ENCODE measurements around the gene DSCAML1. TPM values are rescaled to one million over a fixed set of nuclear protein-coding genes. Genes with fewer than 3 reads are reported as not detected.

Gene DSCAML1
- total RNA-seq, 1 experiment from 2014 or later: not detected

DNA sequence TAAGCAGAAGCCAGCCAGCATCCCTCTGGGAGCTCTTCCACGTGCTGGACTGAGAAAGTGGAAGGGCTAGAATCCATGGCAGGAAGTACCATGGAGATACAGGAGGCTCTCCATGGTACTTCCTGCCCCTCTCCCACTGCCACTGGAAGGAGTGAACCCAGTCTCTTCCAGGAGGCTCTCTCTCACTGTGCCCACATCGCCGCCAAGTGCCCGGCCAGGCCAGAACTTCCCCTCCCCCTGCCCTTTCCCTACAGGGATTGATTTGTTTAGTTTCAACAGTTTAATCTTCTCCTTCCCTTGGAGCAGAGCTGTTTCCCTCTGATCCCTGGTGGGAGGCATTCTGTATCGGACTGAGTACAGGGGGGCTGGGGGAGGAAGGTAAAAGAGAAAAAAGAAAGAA, 133.6 kb downstream of the DSCAML1 start:
- ATAC-seq: no peak
- CTCF ChIA-PET: no interaction called here
- Histone ChIP-seq H3K27ac (ENCODE audit: low read length) (no peak overlapping the region), H3K36me3 (ENCODE audit: low read depth, low read length) (no peaks in the 10 kb centered on the region), H3K4me2 (ENCODE audit: low read length) (no peak overlapping the region), H2AFZ (ENCODE audit: low read length) (no peak overlapping the region), H3K9me2 (replicated peaks; ENCODE audit: low read length) (no peaks in the 10 kb centered on the region), H3K9ac (ENCODE audit: low read length) (no peak overlapping the region), H3K4me1 (ENCODE audit: insufficient read depth, low read length) (no peaks in the 10 kb centered on the region), H3K9me3 (ENCODE audit: low read length) (no peaks in the 10 kb centered on the region; the same call in 1 of the 2 replicates), H3K4me3 (ENCODE audit: low read length) (no peak overlapping the region), H3K79me2 (ENCODE audit: low read length) (no peaks in the 10 kb centered on the region), H4K20me1 (ENCODE audit: low read length) (no peaks in the 10 kb centered on the region), H3K27me3 (ENCODE audit: low read length) (peaks cover 100% of the 10 kb centered on the region), H3F3A (ENCODE audit: low read length, unreplicated experiment) (no peaks in the 10 kb centered on the region)
- no TSS peak for BruUV-seq (replicated peaks)
- intact Hi-C loops (cut with micrococcal nuclease): no loop called here
- TF ChIP-seq, protein P1, sequence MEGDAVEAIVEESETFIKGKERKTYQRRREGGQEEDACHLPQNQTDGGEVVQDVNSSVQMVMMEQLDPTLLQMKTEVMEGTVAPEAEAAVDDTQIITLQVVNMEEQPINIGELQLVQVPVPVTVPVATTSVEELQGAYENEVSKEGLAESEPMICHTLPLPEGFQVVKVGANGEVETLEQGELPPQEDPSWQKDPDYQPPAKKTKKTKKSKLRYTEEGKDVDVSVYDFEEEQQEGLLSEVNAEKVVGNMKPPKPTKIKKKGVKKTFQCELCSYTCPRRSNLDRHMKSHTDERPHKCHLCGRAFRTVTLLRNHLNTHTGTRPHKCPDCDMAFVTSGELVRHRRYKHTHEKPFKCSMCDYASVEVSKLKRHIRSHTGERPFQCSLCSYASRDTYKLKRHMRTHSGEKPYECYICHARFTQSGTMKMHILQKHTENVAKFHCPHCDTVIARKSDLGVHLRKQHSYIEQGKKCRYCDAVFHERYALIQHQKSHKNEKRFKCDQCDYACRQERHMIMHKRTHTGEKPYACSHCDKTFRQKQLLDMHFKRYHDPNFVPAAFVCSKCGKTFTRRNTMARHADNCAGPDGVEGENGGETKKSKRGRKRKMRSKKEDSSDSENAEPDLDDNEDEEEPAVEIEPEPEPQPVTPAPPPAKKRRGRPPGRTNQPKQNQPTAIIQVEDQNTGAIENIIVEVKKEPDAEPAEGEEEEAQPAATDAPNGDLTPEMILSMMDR (conservative IDR thresholded peaks at IDR 0.05; ENCODE audit: low read depth, low read length): no peak
- TF ChIP-seq EZH2phosphoT487 (IDR thresholded peaks at IDR 0.05; ENCODE audit: borderline replicate concordance, low read length) (no peak), EZH2 (IDR thresholded peaks at IDR 0.05; ENCODE audit: low read length, unreplicated experiment) (no peak)
- POLR2A ChIA-PET (ENCODE audit: unreplicated experiment): no interaction called here
- DNase-seq: no peak

DNA sequence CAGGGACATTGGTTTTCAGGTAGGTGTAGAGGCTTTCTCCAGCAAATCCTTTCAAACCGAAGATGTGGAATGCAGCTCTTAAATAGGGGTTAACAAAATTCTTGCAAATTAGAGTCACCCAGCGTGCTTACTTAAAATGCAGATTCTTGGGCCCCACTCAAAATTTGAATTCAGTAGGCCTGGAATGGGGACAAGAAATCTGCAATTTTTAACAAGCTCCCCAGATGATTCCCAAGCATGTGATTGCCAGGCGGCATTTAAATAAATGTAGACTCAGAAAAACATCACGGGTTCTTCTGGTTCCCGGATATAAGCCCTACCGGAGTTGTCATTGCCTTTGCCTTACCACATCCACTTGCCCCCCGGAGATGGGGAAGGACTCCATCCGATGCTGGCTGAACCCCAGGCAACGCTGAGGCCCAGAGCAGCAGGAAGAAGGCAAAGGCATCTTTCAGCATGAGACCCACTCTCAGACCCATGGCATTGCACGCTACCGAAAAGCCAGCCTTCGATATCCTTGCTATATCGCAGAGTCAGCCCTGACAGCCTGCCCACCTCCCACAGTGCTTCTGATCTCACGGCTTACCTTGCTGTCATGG, 134.2 kb downstream of the DSCAML1 start:
- H3K9me2 ChIP-seq (replicated peaks; ENCODE audit: low read length): no peaks in the 10 kb centered on the region
- H3K4me2 ChIP-seq (ENCODE audit: low read length): no peak overlapping the region
- no peak overlapping the region for H3K4me3 ChIP-seq (ENCODE audit: low read length)
- H2AFZ ChIP-seq (ENCODE audit: low read length): no peak overlapping the region
- DNase-seq: no peak
- TF ChIP-seq, protein P1 (conservative IDR thresholded peaks at IDR 0.05; ENCODE audit: low read depth, low read length): no peak
- TF ChIP-seq EZH2 (IDR thresholded peaks at IDR 0.05; ENCODE audit: low read length, unreplicated experiment) (no peak), EZH2phosphoT487 (IDR thresholded peaks at IDR 0.05; ENCODE audit: borderline replicate concordance, low read length) (no peak)
- POLR2A ChIA-PET (ENCODE audit: unreplicated experiment): no interaction called here
- H3K9ac ChIP-seq (ENCODE audit: low read length): no peak overlapping the region
- H3K9me3 ChIP-seq (ENCODE audit: low read length): no peaks in the 10 kb centered on the region; the same call in 1 of the 2 replicates
- no peaks in the 10 kb centered on the region for H4K20me1 ChIP-seq (ENCODE audit: low read length)
- no TSS peak for BruUV-seq (replicated peaks)
- H3F3A ChIP-seq (ENCODE audit: low read length, unreplicated experiment): no peaks in the 10 kb centered on the region
- H3K27ac ChIP-seq (ENCODE audit: low read length): no peak overlapping the region
- H3K79me2 ChIP-seq (ENCODE audit: low read length): no peaks in the 10 kb centered on the region
- no peaks in the 10 kb centered on the region for H3K4me1 ChIP-seq (ENCODE audit: insufficient read depth, low read length)
- H3K27me3 ChIP-seq (ENCODE audit: low read length): peaks cover 100% of the 10 kb centered on the region
- no peaks in the 10 kb centered on the region for H3K36me3 ChIP-seq (ENCODE audit: low read depth, low read length)
- no peak for ATAC-seq
- CTCF ChIA-PET: no interaction called here
- intact Hi-C loops (cut with micrococcal nuclease): no loop called here

DNA sequence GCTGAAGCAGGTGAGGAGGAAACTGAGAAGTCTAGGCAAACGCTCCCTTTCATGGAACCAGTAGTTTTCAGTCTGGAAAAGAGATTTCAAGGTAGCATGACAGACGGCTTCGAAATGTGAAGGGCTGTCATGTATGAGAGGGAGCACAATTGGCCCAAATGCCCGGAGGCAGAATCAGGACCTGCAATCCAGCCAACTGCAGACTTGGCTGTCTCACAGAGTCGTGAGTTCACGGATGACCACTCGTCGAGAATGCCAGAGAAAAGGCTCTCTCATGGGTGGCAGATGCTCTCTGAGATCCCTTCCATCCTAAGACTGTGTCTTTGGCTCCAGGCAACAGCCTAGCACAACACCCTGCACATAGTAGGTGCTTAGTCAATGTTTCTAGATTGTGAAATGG, 134.8 kb downstream of the DSCAML1 start:
- BruUV-seq (replicated peaks): no TSS peak
- peaks cover 100% of the 10 kb centered on the region for H3K27me3 ChIP-seq (ENCODE audit: low read length)
- CTCF ChIA-PET: no interaction called here
- TF ChIP-seq, protein P1 (conservative IDR thresholded peaks at IDR 0.05; ENCODE audit: low read depth, low read length): no peak
- TF ChIP-seq EZH2phosphoT487 (IDR thresholded peaks at IDR 0.05; ENCODE audit: borderline replicate concordance, low read length) (no peak), EZH2 (IDR thresholded peaks at IDR 0.05; ENCODE audit: low read length, unreplicated experiment) (no peak)
- no peaks in the 10 kb centered on the region for H3K4me1 ChIP-seq (ENCODE audit: insufficient read depth, low read length)
- no peak overlapping the region for H2AFZ ChIP-seq (ENCODE audit: low read length)
- no peak overlapping the region for H3K4me3 ChIP-seq (ENCODE audit: low read length)
- DNase-seq: no peak
- H3K79me2 ChIP-seq (ENCODE audit: low read length): no peaks in the 10 kb centered on the region
- H3K9me2 ChIP-seq (replicated peaks; ENCODE audit: low read length): no peaks in the 10 kb centered on the region
- H3K9me3 ChIP-seq (ENCODE audit: low read length): no peaks in the 10 kb centered on the region; the same call in 1 of the 2 replicates
- H3K27ac ChIP-seq (ENCODE audit: low read length): no peak overlapping the region
- H3K9ac ChIP-seq (ENCODE audit: low read length): no peak overlapping the region
- no peak overlapping the region for H3K4me2 ChIP-seq (ENCODE audit: low read length)
- ATAC-seq: no peak
- no peaks in the 10 kb centered on the region for H4K20me1 ChIP-seq (ENCODE audit: low read length)
- no peaks in the 10 kb centered on the region for H3F3A ChIP-seq (ENCODE audit: low read length, unreplicated experiment)
- intact Hi-C loops (cut with micrococcal nuclease): no loop called here
- no peaks in the 10 kb centered on the region for H3K36me3 ChIP-seq (ENCODE audit: low read depth, low read length)
- POLR2A ChIA-PET (ENCODE audit: unreplicated experiment): no interaction called here
